ENCODE data around the gene IPP.
"Not testable (repeated sequence)": the region's sequence is repeated elsewhere in the genome, so short reads cannot be mapped to it uniquely, and the experiment has no call there.

The IPP gene

GRCh38 chr1:45679123-45679522 is 71.3 kb downstream of the IPP start:
- DNase-seq, result no peak

DNA sequence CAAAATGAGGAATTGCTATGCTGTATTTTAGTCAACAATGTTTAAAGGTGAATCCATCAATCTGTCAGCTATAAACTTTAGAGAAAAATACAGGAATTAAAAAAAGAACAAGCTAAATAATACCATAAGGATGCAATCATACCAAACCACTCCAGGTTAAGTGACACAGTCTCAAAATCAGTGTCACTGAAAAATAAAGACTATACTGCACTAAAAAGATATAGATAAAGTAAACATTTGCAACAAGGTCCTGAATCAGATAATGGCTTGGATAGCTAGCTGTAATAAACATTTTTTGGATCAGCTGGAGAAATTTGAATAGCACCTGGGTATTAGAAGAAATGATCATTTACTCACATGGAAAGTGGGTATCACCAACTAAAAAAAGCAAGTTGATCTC is 72.0 kb downstream of the IPP start:
- no peak for DNase-seq

DNA sequence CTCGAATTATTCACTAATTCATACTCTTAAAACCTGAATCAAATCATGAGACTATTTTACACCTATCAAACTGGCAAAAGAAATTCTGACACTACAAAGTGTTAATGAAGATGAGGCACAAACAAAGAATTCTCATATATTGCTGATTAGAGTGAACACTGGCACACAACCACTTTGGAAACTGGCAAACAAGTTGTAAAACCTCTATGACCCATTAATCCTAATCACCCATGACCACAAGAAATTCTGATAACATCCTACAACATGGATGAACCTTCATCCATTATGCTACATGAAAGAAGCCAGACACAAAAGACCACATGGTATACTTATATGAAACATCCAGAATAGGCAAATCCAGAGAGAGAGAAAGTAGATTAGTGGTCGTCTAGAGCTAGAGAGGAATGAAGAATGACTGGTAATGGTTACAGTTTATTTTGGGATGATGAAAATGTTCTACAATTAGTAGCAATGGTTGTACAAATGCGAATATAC is 72.7 kb downstream of the IPP start:
- DNase-seq, result no peak

DNA sequence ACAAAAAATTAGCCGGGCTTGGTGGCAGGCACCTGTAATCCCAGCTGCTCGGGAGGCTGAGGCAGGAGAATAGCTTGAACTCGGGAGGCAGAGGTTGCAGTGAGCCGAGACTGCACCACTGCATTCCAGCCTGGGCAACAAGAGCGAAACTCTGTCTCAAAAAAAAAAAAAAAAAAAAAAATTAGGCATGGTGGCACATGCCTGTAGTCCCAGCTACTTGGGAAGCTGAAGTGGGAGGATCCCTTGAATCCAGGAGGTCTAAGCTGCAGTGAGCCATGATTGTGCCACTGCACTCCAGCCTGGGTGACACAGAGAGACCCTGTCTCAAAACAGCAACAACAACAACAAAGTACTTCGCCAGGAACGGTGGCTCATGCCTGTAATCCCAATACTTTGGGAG is 73.9 kb downstream of the IPP start:
- not testable (repeated sequence) for DNase-seq

DNA sequence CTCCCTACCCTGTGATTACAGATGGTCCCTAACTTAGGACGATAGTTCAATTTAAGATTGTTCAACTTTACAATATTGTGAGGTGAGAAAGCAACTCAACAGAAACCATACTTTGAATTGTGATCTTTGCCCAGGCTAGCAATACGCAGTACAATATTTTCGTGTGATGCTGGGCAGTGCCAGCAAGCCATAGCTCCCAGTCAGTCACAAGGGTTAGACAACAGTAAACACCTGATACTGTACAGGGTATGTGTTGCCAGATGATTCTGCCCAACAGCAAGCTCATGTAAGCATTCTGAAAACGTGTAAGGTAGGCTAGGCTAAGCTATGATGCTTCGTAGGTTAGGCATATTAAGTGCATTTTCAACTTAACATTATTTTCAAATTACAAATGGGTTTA is 76.0 kb downstream of the IPP start:
- DNase-seq, result no peak

DNA sequence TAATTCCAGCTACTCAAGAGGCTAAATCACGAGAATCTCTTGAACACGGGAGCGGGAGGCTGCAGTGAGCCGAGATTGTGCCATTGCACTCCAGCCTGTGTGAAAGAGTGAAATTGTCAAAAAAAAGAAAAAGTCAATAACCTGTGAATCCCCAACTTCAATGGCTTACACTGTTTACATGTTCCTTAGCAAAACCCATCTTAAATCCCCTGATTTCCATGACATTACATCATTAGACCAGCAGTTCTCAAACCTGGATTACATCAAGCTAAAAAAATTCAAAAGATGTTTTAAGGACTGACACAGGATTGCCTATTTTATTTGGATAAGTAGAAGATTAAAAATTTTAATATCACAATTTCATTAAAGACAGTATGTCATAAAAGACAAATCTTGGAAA is 76.5 kb downstream of the IPP start:
- DNase-seq, result no peak

- DNase-seq, result no peak
These were observed 80.4 kb downstream of the IPP start for GRCh38 chr1:45669859-45670655.

- DNase-seq, result no peak
These were observed 81.1 kb downstream of the IPP start for GRCh38 chr1:45669379-45669778.

- no peak for DNase-seq
These were observed 81.9 kb downstream of the IPP start for GRCh38 chr1:45668526-45668925.

DNA sequence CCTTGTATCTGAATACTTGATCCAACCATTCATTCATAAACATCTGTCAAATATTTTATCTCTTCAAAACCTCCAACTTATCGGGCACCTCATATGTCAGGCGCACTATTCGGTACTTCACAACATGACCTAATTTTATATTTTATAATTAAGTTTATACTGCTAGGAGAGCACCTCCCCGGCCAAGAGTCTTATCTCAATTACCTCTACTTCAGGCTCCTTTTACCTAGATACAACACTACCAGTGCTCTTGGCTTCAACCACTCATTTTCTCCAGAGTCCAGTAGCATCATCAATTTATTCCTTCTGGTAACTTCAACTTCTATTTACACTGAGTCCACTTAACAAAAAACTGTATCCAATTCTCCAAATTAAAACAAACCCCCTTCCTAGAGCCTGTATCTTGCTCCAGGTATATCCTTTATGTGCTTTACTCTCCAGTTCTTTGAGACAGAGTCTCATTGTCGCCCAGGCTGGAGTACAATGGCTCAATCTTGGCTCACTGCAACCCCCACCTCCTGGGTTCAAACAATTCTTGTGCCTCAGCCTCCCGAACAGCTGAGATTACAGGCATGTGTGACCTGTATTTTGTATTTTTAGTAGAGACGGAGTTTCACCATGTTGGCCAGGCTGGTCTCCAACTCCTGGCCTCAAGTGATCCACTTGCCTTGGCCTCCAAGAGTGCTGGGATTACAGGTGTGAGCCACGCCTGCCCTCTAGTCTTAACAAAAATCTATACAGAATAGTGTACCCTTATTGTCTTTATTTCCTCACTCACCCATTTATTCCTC is 82.9 kb downstream of the IPP start:
- no peak for DNase-seq

DNA sequence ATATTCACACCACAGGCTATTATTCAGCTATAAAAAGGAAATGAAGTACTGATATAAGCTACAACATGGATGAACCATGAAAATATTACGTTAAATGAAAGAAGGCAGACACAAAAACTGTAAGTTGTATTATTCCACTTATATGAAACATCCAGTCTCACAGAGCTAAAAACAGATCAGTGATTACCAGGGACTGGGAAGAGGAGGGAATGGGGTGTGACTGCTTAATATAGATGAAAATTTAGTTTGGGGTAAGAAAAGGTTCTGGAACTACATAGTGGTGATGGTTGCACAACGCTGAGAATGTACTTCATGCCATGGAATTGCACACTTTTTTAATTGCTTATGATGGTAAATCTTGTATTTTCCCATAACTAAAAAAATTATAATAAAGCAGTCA is 83.6 kb downstream of the IPP start:
- DNase-seq, result no peak

DNA sequence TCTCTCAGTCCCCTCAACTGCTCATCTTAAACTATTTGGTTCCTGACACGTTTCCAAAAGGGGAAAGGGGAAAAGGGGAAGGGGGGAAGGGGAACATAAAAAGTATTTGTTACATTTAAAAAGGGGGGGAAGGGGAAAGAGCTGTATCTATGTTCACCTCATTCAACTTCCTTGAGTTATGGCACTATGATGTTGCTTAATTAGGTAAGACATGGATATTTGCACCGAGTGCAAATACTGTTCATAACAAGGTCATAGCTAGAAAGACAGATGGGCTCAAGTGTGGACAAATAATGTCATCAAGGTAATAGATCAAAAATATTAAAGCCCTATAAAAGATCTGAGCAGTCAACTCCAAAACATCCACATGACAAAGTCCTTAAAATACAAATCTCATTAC is 90.1 kb downstream of the IPP start:
- no peak for DNase-seq

DNA sequence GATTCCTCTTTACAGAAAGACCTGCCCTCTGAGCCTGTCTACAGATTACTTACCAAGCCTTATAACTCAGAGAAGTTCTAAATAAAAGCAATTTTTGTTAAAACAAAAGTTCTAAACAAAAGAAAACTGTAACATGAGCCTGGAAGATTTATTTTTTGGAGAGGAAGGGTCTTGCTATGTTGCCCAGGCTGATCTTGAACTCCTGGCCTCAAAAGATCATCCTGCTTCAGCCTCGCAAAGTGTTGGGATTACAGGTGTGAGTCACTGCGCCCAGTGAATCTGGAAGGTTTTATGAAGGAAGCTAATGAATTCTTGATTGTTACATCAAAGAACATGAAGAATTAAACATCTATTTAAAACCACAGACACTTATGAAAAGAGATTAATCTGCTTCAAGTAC is 91.2 kb downstream of the IPP start:
- no peak for DNase-seq

DNA sequence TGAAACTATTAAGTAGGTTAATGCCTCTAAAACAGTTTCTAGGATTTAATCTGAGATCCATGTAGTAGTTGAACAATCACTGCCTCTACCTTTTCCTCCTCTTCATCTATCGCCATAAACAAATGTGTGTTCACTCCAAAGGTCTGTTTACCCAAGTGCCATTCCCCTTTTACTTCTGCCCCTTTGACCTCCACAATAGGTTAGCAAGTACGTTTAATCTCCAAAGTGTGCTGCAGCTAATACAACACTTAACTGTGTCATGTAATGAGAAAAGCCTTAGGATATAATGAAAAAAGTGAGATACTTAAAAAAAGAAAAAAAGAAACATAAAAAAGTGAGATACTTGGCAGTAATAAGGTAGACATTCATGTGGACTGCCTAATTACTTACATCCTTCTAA is 92.3 kb downstream of the IPP start:
- DNase-seq, result no peak

DNA sequence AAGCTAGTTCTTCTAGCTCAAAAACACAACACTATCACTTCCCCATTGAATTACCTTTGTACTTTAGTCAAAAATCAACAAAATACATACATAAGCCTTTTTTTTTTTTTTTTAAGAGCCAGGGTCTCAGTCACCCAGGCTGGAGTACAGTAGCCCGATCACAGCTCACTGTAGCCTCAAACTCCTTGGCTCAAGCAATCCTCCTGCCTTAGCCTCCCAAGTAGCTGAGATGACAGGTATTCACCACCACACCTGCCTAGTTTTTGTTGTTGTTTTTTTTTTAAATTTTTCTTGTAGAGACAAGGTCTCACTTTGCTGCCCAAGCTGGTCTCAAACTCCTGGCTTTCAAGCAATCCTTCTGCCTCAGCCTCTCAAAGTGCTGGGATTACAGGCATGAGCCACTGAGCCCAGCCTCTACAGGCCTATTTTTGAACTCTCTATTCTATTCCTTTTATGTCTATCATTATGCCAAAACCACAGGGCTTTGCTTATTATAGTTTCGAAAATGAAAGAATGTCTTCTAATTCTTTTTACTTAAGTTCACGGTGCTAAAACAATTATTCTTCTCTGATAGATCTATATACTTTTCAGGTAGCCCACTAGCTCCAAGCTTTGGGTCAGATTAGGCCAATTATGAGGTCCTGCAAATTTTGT is 93.8 kb downstream of the IPP start:
- no peak for DNase-seq

DNA sequence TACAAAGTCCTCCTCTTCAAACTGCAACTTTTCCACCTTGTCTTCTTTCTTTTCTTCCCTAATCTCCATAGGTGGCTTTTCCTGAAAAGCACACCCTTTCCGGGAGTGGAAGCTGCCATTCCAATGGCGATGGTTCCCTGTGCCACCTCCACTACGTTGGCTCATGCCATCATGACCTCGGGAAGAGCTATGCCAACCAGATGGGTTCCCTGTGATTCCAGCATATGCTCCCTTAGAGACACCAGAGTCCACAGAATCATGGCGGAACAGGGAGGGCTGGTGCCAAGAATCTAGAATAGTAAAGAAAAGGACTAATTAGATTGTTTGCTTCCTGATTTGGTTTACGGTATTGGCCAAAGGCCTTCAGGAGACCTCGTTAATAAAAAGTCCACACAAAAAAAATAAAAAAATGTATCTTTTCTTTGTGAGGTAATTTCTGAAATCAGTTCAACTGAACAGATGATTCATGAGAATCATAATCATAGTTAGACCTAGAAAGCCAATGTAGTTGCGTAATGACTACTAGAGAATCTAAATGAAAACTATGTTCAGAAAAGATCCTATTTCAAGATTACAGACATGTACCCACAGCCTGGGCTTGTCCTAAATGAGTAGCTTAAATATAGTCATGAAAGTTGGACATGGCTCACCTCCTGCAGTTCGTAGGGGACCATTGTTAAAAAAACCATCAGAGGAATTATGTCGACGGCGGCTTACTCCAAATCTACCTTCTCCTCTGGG is 95.7 kb downstream of the IPP start:
- DNase-seq, result no peak
